Transverse colon (tissue), 3 donors: ENCODE data around the gene LMO7.

Experiments
- POLR2A ChIP-seq: fragments of 450-650 bp; IDR thresholded peaks from one replicate; pipeline ENCODE4 v1.6.1; 2016; ENCODE audit warnings: antibody characterized with exemption, mild to moderate bottlenecking, moderate library complexity
- POLR2AphosphoS5 ChIP-seq, 3 donors: sonication (generic); formaldehyde crosslinking; IDR thresholded peaks; one replicate each; pipeline ENCODE4 v1.6.1; 2016; ENCODE audit warnings: antibody characterized with exemption in 3 of 3

DNA sequence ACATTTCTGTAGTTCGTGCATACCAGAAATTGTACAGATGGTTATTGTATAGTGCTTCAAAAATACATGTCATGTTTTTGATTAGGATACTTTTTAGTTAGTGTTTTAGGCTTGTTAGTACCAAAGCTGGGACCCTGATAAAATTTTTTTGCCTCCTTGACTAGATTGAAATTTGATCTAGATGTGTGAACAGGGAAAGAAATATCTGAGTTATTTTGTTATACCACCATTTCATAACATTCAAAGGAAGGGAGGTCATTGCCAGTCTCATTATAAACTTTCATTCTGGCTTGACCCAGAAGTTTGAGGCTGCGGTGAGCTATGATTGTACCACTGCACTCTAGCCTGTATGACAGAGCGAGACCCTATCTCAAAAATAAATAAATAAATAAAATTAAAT lies 9.0 kb downstream of the LMO7 start:
- TF ChIP-seq POLR2AphosphoS5 (IDR thresholded peaks at IDR 0.05), result no peak
- TF ChIP-seq POLR2A, result no peak
